ENCODE measurements around the gene BCAS1.

Gene BCAS1

DNA sequence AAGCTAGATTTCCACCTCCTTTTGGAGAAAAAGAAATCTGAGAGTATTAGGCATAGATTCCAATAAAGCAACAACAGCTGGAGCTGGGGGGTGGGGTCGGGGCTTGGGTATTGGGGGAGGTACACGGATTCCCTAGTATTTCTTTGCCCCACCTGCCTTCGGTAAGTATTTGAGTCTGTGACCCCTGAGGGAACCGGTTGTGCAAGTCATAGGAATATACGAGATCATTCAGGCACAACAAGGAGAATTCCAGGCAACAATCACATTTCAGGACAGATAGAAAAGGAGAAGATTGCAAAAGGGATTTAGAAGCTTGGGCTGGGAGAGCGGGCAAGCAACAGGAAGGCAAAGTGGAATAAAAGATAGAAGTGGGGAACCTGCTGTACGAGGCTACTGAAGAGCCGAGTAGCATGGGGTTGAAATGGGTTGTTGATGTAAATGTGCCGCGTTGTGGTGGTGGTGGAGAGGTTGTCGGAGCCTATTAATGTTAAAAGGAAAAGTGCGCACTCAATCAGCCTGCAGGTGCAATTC lies 148.9 kb downstream of the BCAS1 start:
- DNase-seq: no peak

DNA sequence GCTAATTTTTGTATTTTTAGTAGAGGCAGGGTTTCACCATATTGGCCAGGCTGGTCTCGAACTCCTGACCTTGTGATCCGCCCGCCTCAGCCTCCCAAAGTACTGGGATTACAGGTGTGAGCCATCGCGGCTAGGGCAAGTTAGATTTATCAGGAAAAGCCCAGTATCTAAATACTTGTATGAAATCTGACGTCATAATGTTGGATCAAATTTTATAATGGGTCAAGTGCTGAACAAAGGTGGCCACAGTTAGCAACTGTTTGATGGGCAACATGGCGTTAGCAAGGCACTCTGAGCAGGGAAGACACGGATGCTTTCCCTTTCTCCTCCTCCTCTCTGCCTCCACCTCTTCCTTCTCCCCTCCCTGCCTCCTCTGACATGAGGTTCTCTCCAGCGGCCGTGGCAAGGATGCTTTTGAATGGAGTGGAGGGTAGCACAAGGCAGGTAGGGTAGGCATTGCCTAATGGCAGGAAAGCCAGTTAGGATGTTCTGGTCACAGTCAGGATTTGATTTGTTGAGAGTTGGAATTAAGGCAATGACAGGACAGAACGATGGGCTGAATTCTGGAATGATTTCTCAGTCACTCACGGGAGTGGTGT lies 149.6 kb downstream of the BCAS1 start:
- DNase-seq: no peak

DNA sequence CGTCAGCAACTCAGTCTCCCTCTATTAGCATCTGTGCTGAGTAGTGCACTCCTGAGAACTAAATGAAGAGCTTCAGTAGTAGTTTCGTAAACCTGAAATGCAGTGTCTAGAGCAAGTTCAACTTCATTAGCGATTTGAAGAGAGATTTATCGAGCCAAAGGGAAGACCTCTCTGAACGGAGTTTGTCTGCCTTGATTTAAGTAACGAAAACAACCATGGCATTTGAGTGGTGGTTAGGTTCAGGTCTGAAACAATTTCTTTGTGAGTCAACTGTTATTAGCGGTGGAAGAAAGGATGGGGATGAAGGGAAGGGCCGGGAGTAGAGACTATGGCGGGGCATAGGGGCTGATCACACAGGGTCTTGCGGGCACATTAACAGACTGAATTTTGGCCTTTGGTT lies 150.5 kb downstream of the BCAS1 start:
- no peak for DNase-seq

DNA sequence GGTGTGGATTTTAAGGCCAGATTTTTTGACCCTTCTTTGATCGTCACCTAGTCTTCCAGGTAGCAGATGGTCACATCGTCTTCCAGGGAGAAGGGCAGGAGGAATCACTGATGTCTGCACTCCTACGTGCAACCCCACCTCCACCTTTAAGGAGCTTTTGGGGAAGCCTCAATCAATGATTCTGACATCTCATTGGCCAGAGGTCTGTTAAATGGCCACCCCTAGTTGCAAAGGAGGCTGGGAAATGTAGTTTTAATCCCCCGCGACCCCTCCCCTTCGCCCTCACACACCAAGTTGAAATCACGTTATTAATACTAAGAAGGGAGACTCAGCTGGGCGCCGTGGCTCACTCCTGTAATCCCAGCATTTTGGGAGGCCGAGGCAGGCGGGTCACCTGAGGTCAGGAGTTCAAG lies 151.4 kb downstream of the BCAS1 start:
- DNase-seq: peak in 1 of 2 experiments; percentile 21

DNA sequence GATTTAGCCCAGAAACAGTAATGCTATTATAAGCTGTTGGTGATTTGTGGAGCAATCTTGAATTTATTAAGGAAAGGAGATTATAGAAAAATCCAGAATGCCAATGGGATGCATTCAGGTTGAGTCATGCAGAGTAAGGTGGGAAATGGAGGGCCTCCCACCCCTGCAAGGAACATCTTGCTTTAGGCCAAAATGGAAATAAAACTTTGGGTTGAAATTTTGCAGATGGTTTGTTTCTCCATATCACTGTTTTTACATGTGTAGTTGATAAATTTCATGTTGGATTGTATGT lies 152.4 kb downstream of the BCAS1 start:
- DNase-seq: no peak

DNA sequence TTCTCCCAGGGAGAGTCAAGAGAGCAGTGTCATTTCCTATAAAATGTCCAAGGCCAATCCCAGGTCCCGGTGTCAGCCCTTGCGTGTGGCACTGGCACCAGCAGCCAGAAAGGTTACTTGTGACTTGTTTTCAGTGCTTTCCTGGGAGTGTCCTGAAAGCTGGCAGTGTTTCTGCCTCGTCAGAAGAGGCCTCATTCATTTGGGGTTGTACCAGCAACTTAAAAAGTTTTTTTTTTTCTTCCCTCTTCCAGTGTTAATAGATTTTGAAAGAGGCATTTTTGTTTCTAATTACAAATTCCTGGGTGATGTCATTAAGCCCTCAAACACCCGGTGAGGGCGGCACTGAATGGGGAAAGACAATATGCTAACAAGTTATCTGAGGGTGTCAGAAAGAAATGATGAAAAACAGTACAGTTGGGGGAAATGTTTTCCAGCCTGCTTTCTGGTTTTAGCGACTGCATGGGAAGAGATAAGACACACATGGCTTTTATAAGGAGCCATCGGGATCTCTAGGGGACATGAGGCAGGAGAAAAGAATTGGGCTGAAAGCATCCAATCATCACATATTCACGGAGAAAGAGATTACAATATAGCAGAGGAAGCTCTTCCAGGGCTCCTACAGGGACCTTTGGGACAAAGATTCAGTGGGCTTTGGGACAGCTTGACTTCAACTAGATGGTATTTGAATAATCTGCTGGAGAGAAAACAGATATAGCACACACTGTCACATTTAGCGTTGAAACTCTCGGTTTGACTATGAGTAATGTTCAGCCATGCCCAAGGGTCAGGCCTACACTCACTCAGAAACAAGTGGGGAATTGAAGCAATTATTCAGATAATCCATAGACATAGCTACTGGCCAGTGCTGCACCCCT lies 153.0 kb downstream of the BCAS1 start:
- no peak for DNase-seq

DNA sequence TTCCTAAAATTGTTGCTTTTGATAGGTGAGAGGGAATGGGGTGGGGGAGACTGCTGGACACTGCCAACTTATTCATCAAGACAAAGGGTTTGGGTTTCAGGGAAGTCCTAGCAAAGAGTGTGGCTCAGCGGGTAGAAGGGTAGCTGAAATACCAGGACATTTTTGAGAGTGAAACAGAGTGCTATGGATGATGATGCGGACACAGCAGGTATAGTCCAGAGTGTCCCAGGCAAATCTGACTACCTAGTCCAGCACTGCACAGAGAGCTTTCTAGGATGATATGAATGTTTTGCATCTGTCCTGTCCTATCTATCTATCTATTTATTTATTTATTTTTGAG lies 154.3 kb downstream of the BCAS1 start:
- DNase-seq: no peak

DNA sequence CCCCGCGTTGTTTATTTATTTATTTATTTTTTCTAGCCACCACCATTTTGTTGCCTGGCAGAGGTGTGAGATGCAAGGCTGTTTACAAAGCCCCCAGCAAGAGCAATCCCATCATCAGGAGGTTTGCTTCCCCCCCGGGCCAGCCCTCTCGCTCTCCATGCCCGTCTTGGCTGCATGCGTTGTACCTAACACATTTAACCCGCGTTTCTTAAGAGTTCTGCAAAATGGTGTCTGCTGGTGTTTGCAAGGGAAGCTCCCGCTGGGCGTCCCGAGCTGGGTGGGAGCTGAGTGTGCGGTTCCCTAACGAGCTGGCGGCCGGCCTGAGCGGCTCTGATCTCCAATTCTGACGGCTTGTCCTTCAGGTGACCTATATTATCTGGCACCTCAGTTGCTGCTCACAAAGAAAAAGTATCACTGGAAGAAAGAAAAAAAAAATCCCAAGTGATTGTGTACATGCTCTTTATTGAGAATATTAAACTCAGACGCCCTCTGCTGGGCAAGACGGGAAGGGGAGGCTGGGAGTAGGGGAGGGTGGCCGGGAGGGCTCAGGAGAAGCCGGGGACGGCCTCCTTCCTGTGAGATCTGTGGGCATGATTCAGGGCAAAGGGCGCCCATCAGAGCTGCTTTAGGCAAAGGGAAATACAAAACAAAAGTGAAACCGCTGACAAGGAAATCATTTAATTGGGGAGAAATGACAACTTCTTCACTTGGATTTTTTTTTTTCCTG lies 154.8 kb downstream of the BCAS1 start:
- DNase-seq: peak; percentile 76 to 94

DNA sequence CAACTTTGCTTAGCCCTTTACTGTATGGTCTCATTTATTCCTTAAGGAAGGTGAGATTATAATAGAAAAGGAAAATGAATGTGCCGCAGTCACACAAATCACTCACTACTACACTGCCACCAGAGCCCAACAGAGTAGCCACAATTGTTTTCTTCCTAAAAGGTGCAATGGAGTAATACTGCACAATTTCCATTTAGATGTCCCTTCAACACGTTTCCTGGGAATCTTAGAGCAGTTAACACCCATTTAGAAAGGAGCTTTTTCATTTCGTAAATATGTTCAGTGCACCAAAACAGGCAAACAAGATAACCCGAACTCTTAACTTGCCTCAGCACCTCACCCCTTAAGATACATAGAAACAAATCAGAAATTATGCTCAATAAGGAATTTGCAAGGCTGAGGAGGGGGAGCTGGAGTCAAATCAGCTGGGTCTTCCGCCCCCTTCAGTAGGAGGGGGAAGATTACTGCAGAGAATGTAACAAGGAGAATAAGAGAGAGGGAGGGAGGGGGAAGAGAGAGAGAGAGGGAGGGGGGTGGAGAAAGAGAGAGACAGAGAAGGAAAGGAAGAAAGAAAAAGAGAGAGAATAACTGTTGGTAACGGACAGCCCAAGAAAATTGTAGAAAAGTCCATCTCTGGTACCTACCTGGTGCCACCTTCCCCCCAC lies 155.5 kb downstream of the BCAS1 start:
- peak in 1 of 2 experiments; percentile 68 for DNase-seq

DNA sequence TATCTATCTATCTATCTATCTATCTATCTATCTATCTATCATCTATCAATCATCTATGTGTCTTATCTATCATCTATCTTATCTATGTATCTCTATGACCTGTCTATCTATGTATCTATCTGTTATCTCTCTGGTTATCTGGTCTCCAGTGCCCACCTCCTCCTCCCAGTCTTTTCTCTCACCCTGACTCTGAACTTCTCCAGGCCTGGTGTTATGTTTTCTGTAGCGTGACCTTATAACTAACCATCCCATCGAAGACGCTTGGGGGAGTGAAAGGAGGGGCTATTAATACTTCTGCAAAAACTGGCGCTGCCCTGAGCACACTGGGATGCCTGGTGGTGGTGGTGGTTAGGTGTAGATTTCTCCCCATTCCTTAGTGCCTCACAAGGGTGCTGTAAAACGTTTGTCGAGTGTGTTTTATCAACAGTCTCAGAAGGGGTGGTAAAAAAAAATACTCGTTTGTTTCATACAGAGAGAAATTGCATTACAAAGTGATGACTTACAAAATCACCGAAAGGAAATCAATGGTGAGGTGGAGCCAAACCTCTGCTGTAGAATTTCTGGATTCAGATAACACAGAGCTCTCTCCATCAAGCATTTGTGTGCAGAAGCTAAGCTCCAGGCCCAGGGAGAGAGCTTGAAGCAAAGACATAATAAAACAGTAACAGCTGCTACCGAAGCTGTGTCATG lies 156.2 kb downstream of the BCAS1 start:
- DNase-seq: no peak

DNA sequence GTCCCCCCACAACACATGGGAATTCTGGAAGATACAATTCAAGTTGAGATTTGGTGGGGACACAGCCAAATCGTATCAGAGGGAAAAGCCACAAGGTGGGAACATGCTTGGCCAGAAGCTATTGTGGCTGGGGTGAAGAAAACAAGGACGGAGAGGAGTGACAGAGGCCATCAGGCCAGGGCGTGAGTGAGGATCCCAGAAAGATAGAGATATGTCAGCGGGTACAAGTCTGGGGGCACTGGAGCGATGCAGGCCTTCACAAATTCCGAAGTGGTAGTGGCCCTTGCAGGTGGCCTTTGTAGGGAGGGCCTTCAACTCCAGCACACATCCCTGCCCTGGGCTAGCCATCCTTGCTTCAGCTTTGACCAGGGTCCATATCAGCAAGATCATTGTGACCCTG lies 159.1 kb downstream of the BCAS1 start:
- no peak for DNase-seq

DNA sequence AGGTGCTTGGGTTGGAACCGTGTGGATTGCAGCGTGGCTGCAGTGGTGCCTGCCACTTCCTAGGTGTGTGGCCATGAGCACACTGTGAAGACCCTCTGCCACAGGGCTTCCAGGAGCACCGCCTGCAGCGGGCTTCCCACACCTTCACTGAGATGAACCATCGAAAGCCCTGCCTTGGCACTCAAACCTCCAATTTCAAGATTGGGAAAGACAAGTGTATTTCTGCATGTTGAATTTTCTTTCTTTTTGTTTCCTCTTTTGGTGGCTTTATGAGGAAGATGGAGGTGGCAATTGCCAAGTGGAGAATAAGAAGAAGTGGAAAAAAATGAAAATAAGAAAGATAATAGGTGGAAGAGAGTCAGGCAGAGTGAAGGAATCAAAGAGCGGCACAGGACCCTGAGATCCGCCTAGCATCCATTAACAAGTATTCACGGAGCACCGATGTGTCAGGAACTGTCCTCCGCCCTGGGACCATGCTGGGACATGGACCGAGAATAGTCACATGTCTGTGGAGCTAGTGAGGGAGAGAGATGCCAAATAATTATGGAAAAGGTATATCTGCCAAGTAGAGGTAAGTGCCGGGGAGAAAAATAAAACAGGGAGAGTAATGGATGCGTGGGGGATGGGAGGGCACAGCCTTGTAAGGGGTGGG lies 159.9 kb downstream of the BCAS1 start:
- DNase-seq: no peak

DNA sequence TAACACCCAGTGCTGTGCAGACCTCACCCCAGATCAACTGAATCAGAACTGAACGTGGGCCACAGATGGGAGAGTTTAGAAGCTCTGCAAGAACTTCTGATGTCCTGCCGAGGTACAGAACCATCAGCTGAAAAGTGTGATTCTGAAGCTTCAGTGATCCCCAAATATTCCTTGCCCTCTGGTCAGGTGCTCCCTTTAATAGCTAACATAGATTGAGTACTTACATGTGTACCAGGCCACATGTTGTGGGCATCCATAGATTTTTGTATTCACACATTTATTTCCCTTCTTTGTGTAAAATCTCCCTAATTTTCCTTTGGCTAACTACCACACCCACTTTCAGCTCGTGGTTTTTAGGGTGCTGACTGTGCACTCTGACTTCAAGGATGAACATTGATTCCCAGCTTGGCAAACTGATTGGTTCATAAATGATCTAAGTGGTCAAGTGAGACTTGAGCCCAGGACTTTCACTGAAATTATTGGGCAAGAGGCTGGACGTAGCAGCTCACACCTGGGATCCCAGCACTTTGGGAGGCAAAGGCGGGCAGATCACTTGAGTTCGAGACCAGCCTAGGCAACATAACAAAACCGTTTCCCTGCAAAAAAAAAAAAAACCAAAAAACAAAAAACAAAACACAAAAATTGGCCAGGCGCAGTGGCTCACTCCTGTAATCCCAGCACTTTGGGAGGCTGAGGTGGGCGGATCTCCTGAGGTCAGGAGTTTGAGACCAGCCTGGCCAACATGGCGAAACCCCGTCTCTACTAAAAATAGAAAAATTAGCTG lies 162.2 kb downstream of the BCAS1 start:
- no peak for DNase-seq

DNA sequence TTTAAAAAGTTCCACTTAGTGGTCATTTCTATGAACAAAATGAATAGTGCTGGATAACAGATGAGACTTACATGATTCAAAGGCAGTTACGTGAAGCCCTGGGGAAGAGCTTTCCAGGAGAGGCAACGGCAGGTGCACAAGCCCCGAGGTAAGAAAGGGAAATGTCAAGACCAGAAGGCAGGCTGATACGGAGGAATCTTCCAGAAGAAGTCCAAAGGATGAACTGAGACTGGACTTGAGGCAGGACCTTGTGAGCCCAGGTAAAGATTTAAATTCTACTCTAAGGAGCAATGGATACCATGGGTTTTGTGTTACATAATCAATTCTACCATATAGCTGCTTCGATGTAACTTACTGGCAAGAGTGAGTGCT lies 164.6 kb downstream of the BCAS1 start:
- no peak for DNase-seq

DNA sequence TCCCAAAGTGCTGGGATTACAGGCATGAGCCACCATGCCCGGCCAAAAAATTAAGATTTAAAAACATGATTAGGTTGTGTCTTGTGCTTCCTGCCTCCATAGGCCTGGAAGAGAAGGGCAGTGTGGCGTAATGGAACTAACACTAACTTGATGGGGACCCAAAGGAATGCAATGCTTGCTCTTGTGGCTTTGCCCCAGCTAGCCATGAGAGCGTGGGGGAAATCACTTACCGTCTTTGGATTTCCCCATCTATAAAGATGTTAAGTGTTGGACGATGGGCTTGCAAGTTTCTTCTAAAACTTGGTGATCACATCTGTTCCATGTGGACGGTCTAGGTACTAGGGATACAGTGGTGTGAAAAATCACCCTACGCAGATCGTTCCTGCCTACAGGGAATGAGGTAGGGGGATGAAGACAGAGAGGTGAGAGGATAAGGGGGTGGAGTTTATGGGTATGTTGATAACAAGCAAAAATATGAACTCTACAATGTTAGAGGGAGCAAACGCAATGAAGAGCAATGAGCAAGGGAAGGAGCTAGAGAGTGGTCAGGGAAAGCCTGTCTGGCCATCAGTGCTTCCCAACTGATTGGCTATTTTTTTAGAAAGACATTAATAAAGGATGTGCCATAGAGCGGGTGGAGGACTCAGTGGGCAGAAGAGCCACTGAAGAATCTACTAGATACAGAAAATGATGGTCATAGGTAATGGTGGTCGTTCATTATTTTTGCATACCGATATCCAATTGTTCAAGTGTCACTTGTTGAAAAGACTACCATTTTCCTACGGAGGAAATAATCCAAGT lies 165.2 kb downstream of the BCAS1 start:
- DNase-seq: no peak

DNA sequence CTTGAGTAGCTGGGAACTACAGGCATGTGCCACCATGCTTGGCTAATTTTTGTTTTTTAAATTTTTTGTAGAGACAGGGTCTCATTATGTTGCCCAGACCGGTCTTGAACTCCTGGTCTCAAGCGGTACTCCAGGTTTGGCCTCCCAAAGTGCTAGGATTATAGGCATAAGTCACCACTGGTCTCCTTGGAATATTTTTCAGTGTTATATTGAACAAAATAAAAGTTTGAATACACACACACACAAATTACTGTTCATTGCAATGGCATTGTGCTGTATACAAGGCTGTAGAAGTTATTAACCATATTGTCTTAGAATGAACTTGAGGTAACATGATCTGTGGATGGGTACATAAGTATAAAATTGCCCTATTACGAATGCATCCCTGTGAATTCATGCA lies 166.1 kb downstream of the BCAS1 start:
- no peak for DNase-seq

DNA sequence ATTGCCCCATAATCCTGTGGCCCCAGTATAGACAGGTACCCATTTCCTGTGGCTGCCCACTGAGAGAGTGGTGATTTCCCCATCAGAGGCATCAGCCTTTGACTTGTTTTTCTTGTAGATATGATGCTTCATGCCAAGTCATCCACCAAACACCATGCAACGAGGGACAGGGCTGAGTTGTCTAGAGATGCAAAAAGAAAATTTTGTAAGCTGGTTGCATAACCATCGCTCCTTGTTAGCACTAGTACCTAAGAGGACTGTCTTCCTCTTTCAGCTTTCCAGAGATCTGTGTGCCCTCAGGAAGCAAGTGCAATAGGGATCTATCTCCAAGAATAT lies 166.8 kb downstream of the BCAS1 start:
- no peak for DNase-seq

DNA sequence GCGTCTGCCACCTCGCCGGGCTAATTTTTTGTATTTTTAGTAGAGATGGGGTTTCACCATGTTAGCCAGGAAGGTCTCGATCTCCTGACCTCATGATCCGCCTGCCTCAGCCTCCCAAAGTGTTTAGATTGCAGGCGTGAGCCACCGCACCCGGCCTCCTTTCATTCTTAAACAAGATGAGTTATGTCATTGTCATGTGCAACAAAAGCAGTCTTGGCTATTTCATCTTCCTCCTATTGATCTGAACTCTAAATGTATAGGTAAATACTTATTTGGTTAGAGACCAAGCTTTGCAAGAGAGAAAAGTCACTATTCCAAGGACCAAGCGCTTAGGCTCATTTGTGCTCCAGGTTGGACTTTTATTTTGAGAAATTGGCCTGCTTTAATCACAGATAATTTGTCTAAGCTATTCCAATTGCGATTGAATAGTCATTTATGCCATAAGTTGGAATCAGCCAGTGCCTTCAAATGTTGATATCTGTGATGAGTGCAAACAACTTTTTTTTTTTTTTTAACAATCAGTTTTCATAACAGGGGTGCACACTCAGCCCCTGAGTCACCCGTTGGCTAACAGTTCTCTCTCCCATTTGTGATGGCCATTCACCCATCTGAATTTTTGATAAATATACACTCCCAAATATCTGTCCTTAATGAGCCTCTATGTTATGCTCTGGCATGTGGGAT lies 167.3 kb downstream of the BCAS1 start:
- no peak for DNase-seq

DNA sequence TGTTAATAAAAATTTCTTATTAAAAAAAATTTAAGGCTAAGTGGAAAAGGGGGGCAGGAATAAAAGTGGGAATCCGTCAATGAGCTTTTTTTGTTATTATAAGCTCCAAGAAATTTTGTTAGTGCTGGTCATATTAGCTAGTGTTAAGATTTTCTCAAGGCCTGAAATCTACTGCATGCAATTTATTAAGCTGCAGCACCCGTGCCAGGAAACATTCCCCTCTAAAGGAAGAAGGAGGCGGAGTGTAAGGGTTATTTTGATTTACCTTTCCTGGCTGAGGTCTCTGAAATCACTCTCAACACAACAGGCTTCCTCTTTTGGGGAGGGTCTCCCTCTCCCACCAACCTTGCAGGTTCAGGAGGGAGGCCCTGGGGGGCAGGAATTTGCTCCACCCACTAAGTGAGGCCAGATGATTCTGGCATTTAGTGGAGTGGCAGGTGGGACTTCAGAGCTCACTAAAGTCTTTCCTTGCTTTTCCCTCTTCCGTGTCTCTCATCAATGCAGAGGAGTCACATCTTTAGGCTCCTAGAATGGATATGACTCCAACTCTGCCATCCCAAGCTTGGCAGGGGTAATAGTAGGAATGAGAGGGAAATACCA lies 168.8 kb downstream of the BCAS1 start:
- no peak for DNase-seq

DNA sequence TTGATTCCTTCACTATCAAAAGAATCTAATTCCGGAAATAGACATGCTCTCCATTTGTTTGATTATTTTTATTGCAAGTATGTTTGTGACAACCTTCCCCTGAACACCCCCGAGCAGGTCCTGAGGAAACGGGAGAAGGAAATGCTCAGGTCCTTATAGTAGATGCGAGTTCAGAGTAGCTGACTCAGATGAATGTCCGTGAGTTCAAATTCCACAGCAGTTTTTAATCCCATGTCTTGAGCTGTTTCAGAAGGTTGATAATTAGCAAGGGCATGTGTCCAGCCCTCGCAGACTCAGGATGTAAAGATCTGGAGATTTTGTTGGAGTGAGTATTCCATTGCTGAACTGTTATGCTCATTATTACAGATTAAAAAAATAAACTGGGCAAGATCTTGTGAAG lies 169.3 kb downstream of the BCAS1 start:
- DNase-seq: peak; percentile 32 to 73
